GM18519 (cell line): ENCODE measurements around the gene KCNQ1.

ENCODE experiments used
- ATAC-seq: cut with Tn5 transposase; IDR thresholded peaks from one replicate; pipeline ENCODE4 v1.9.1; 2021; ENCODE audit warnings: mild to moderate bottlenecking, moderate library complexity; ENCODE audit not compliant: unreplicated experiment, low FRiP score

KCNQ1 gene

GRCh38 chr11:2806351-2807024 lies 361.7 kb downstream of the KCNQ1 start:
- ATAC-seq = no peak

DNA sequence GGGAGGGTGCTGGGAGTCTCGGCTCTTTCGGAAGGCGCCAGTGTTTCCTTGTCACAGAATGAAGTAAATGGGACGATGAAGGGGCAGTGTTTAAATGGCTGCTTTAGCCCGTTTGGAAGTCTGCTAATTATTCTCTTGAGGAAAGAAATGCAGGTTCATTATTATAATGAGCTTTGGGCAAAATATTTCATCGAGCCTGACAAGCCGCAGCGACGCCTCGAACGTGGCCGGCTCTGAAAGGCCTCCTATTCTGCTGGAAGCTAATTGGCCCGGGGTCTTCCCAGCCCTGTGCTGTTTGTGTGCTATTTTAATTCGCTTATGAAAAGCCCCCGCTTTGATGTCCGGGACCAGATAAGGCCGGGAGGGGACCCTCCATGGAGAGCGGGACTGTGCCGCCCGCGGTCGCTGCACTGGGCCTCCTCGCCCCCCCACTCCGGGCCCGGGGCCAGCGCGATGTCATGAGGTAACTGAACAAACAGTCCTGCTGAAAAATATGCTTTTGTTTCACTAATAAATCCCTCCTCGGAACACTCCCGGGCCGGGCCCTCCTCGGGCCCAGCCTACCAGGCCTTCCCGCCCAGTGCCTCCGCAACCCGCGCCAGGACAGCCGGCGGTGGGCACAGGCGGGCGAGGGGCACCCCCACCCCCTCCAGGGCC lies 362.3 kb downstream of the KCNQ1 start:
- no peak for ATAC-seq

DNA sequence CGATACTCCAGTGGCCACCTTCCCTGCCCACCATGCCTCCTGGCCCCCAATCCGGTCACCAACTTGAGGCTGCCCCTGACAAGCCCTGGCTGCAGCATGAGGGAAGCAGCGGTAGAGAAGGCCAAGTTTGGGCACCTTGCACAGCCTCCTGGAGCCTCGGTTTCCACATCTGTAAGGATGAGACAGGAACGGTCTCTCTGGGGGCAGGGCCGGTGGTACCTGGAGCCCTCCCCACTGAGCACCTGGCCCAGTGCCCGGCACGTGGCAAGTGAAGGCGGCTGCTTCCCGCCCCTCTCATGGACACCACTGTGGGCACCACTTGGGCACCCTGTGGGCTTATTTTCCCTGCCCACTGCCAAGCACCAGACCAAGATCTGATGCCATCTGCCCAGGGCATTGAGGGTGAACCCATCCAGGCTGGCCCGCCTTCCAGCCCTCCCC lies 363.0 kb downstream of the KCNQ1 start:
- ATAC-seq = no peak

DNA sequence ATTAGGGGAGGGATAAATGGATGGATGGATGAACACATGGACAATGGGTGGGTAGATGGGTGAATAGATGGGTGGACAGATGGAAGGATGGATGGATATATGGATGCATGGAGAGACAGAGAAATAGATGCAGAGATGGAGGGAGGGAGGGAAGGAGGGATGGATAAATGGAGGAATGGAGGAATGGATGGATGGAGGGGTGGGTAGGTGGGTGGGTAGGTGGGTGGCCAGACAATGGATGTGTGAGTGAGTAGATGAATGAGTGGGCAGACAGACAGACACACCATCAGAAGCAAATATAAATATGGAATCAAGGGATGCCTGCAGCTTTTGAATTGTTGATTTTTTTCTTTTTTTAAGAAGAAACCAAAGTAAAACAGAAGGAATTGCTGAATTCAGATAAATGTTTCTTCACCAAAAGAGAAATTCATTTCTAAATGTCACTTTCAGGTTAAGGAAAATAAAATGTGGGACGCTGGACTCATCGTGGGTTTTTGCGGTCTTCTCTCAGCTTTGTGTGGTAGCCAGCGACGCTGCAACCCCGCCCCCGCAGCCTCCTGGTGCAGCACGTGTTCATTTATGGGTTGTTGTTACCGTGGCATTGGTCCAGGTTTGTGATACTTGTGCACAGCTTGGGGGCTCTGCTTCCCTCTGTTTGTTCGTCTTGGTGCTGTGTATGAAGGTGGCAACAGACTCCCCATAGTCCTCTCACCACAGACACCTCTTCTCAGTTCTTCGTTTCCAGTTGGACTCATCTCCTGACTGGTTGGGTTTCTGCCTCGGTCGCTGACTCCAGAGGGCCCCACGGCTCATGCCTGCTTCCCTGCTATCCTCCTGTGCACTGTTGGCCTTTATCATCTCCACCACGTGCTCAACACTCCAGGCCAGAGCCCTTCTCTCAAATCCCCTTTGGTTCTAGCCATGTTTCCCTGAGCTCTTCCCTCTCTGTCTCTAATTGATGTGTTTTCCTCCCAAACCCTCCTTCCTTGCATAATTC lies 364.3 kb downstream of the KCNQ1 start:
- ATAC-seq = no peak

GRCh38 chr11:2809854-2810253 lies 365.0 kb downstream of the KCNQ1 start:
- no peak for ATAC-seq

GRCh38 chr11:2810411-2811205 lies 365.8 kb downstream of the KCNQ1 start:
- ATAC-seq = no peak

DNA sequence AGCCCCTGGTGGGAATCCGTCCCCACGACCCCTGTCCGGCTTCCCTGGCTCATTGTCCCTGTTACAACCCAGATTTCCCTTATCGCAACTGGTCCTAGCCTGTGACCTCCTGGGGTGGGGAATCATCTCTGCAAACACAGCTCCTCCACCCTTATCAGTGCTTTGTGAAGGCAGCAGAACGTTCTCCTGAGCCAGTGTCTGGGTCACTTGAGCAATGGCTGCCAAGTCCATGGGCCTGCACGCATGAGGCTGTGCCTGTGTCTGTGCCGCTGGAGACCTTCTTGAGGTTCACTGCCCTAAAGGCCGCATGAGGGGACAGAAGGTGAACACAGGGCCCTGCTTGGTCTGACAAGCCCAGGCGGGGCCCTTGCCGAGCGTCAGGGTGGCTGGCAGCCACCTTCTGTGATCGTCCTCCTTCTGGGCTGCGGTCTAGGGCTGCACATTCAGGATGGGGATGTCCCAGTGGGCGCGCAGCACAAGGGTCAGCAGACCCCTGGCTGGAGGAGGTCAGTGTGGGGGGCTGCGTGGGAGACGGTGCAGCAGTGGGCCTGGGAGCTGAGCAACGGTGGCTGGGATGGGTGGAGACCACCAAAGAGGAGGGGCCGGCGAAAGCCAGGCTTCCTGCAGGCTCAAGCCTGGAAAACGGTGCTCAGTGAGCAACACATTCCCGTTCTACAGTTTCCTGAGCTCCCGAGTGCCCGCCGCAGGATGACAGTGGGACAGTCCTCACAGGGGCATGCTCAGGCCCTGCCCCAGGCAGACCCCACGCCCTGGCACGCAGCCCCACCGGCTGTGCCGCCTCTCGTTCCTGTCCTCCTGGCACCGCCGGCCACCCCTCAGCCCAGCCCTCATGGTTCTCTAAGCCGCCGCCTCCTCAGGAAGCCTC lies 366.6 kb downstream of the KCNQ1 start:
- no peak for ATAC-seq

DNA sequence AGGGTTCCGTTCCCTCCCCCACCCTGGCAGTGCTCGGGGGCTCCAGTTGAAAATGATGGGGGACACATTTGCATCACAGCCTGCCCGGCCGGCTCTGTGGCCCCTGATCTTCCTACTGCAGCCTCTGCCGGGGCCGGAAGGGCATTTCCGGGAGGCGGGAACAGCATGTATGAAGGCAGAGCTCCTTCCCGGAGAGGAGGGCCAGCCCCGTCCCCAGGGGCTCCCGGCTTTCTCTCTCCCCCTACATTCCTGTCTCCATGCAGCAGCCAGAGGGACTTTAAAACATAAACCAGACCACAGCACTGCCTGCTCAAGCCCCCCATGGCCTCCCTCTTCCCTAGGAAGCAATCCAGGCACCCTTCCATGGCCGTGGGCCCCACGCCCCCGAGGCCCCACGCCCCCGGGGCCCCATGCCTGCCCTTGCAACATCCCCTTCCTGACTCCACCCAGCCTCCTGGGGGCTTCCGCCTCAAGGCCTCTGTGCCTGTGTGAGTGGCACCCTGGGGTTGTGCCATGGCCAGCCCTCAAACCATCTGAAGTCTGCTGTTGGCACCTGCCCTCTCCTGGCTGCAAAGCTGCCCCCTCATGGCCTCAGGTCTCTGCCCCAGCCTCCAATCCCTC lies 367.7 kb downstream of the KCNQ1 start:
- no peak for ATAC-seq

- ATAC-seq = no peak
Observed at GRCh38 chr11:2813141-2813908, 368.5 kb downstream of the KCNQ1 start.

DNA sequence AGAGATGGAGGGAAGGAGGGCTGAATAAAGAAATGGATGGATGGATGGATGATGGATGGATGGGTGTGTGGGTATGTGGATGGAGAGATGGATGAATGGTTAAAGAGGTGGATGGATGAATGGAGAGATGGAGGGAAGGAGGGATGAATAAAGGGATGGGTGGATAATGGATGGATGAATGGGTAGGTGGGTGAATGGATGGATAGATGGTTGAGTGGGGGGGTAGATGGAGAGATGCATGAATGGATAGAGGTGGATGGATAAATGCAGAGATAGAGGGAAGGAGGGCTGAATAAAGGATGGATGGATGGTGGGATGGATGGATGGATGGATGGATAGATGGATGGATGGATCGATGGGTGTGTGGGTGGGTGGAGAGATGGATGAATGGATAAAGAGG lies 369.2 kb downstream of the KCNQ1 start:
- no peak for ATAC-seq

- no peak for ATAC-seq
Observed at GRCh38 chr11:2814751-2815150, 369.9 kb downstream of the KCNQ1 start.

DNA sequence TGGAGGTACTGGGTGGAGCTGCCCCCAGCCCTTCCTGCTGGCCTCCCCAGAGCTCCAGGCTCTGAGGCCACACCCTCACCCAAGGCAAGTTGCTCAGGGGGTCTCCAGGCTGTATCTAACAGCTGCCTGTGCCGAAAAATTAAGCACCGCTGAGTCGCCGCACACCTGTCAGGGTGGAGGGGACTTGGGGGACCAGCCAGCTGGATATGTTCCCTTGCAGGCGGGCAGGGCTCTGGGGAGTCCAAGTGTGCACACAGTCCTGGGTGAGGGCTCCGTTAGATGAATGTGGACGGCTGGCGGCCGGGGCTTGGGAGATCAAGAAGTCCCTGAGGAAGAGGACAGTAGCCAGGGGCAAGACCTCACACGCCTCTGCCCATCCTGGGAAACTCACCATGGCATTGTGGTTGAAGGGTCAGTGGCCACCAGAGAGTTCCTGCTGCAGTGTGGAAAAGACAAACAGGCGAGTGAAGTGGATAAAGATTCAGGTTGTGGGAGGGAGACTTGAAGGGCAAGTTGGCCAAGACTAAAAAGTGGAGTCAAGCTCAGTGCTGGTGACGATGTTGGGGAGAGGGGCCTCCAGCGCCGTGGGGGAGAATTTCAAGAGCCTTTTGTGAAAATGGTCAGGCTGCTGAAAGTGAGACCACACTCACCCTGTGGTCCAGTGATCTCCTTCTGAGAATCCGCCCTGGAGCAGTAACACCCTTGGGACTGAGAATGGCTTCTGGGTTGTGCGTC lies 371.1 kb downstream of the KCNQ1 start:
- ATAC-seq = no peak

GRCh38 chr11:2816523-2816922 lies 371.7 kb downstream of the KCNQ1 start:
- no peak for ATAC-seq

GRCh38 chr11:2816941-2817421 lies 372.2 kb downstream of the KCNQ1 start:
- no peak for ATAC-seq

GRCh38 chr11:2817431-2817830 lies 372.6 kb downstream of the KCNQ1 start:
- no peak for ATAC-seq

DNA sequence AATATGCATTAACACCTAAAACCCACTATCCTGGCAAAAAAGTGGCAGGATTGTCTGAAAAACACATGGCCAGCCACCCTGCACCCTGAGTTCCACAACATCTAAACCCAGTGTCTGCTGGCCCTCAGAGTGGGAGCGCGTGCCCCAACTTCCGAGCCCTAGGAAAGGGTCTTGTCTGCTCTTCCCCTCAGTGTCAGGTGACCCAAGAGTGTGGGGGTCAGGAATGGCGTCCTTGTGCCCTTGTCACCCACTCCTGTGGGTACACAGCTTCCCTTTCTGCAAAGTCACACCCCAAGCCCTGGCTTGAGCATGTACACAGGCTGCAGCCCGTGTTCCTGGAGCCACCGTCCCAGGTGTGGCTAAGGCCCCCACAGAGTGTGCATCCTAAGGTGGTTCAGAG lies 373.2 kb downstream of the KCNQ1 start:
- ATAC-seq = no peak

- no peak for ATAC-seq
Observed at GRCh38 chr11:2818503-2818902, 373.7 kb downstream of the KCNQ1 start.
